Calu3 (cell line): ENCODE measurements around the gene PIK3C2B. TPM values are rescaled to one million over a fixed set of nuclear protein-coding genes. Genes with fewer than 3 reads are reported as not detected.

ENCODE experiments used
- BruUV-seq: library from RNA; stranded (reverse); fragments of 400-500 nt; replicated peaks from 2 replicates; lab custom pipeline; 2021; lab: Mats Ljungman, UMichigan
- CTCF ChIA-PET: fragments of 300-600 bp; sonication (Branson Sonifier 250); formaldehyde crosslinking; loops from one replicate; lab custom pipeline; 2022; ENCODE audit warnings: antibody characterized with exemption; lab: Charles Lee
- DNase-seq: peaks from one replicate; pipeline ENCODE4 v3.0.0; 2022
- H3K27ac Mint-ChIP-seq: one replicate; pipeline ENCODE4 v1.8.0; 2022; ENCODE audit warnings: mixed read lengths; ENCODE audit not compliant: unreplicated experiment
- H3K27me3 Mint-ChIP-seq: one replicate; pipeline ENCODE4 v1.8.0; 2022; ENCODE audit warnings: mixed read lengths; ENCODE audit not compliant: unreplicated experiment
- H3K36me3 Mint-ChIP-seq: one replicate; pipeline ENCODE4 v1.8.0; 2022; ENCODE audit warnings: mild to moderate bottlenecking, moderate library complexity, mixed read lengths; ENCODE audit not compliant: insufficient read depth, unreplicated experiment
- H3K4me1 Mint-ChIP-seq: one replicate; pipeline ENCODE4 v1.8.0; 2022; ENCODE audit warnings: mild to moderate bottlenecking, low read depth, mixed read lengths; ENCODE audit not compliant: unreplicated experiment
- H3K4me3 Mint-ChIP-seq: one replicate; pipeline ENCODE4 v1.8.0; 2022; ENCODE audit warnings: mild to moderate bottlenecking, low read depth, moderate library complexity, mixed read lengths; ENCODE audit not compliant: unreplicated experiment
- H3K9me3 Mint-ChIP-seq: one replicate; pipeline ENCODE4 v1.8.0; 2022; ENCODE audit warnings: low read depth, mixed read lengths; ENCODE audit not compliant: unreplicated experiment
- CTCF ChIP-seq: fragments of 200-600 bp; IDR thresholded peaks from one replicate; pipeline ENCODE4 v1.8.0; 2022; ENCODE audit warnings: antibody characterized with exemption; ENCODE audit not compliant: unreplicated experiment
- intact Hi-C: fragments of 100-400 bp; cut with micrococcal nuclease; formaldehyde crosslinking; loops from one replicate; pipeline ENCODE4 v1.10.0; 2022; ENCODE audit not compliant: unreplicated experiment
- total RNA-seq: library from RNA; stranded (reverse); gene quantifications from 2 replicates; pipeline ENCODE4 v1.2.3, GENCODE V29; 2022

Gene PIK3C2B
- total RNA-seq, 1 experiment from 2014 or later, result 24.4 TPM

- DNase-seq, result no peak
- CTCF ChIA-PET, result interaction anchor here (0.5 to 1.0 kb wide), 2 partner anchors 16 to 20 kb away, joined by 3 read pairs; no protein-coding TSS in a partner anchor
- Mint-ChIP-seq H3K27me3 (no peaks in the 10 kb centered on the region), H3K36me3 (no peaks in the 10 kb centered on the region), H3K4me1 (peaks cover 18% of the 10 kb centered on the region), H3K27ac (no peak overlapping the region), H3K4me3 (no peak overlapping the region), H3K9me3 (no peaks in the 10 kb centered on the region)
- intact Hi-C loops, result no loop called here
- no peak for TF ChIP-seq CTCF
- no TSS peak for BruUV-seq
Observed at GRCh38 chr1:204464187-204464631, 30.4 kb downstream of the PIK3C2B start.

- H3K27ac Mint-ChIP-seq, result no peak overlapping the region
- no TSS peak for BruUV-seq
- intact Hi-C loops, result no loop called here
- H3K4me1 Mint-ChIP-seq, result peaks cover 18% of the 10 kb centered on the region
- no peaks in the 10 kb centered on the region for H3K27me3 Mint-ChIP-seq
- H3K36me3 Mint-ChIP-seq, result no peaks in the 10 kb centered on the region
- CTCF ChIA-PET, result interaction anchor here (0.5 to 1.0 kb wide), 2 partner anchors 15 to 30 kb away, joined by 3 to 4 read pairs; no protein-coding TSS in a partner anchor
- no peak overlapping the region for H3K4me3 Mint-ChIP-seq
- no peak for DNase-seq
- no peak for TF ChIP-seq CTCF
- H3K9me3 Mint-ChIP-seq, result no peaks in the 10 kb centered on the region
Observed at GRCh38 chr1:204463125-204464060, 31.2 kb downstream of the PIK3C2B start.

- no peak for TF ChIP-seq CTCF
- intact Hi-C loops, result no loop called here
- CTCF ChIA-PET, result interaction anchor here (1.3 kb wide), 1 partner anchor 345 kb away, joined by 3 read pairs; no protein-coding TSS in a partner anchor
- DNase-seq, result no peak
- BruUV-seq, result no TSS peak
- Mint-ChIP-seq H3K4me3 (no peak overlapping the region), H3K9me3 (no peaks in the 10 kb centered on the region), H3K27me3 (no peaks in the 10 kb centered on the region), H3K27ac (no peak overlapping the region), H3K36me3 (no peaks in the 10 kb centered on the region), H3K4me1 (peaks cover 18% of the 10 kb centered on the region)
Observed at GRCh38 chr1:204462229-204462561, 32.4 kb downstream of the PIK3C2B start.

GRCh38 chr1:204461331-204462228 is 33.0 kb downstream of the PIK3C2B start:
- CTCF ChIA-PET, result interaction anchor here (1.3 kb wide), 1 partner anchor 345 kb away, joined by 3 read pairs; no protein-coding TSS in a partner anchor
- Mint-ChIP-seq H3K27me3 (no peaks in the 10 kb centered on the region), H3K9me3 (no peaks in the 10 kb centered on the region), H3K4me3 (no peak overlapping the region), H3K27ac (no peak overlapping the region), H3K4me1 (peaks cover 14% of the 10 kb centered on the region), H3K36me3 (no peaks in the 10 kb centered on the region)
- BruUV-seq, result no TSS peak
- TF ChIP-seq CTCF, result no peak
- intact Hi-C loops, result no loop called here
- DNase-seq, result no peak
